NCI-H146 treated with DMSO at 0.1 percent for 48 hours (cell line): Measurements from ENCODE around the gene SNN.

Experiments used
- DNase-seq: peaks from one replicate; lab custom pipeline; 2025; ENCODE audit not compliant: unreplicated experiment; lab: John Stamatoyannopoulos, UW

The SNN gene

GRCh38 chr16:11677959-11678881 lies 10.0 kb downstream of the SNN start:
- no peak for DNase-seq

DNA sequence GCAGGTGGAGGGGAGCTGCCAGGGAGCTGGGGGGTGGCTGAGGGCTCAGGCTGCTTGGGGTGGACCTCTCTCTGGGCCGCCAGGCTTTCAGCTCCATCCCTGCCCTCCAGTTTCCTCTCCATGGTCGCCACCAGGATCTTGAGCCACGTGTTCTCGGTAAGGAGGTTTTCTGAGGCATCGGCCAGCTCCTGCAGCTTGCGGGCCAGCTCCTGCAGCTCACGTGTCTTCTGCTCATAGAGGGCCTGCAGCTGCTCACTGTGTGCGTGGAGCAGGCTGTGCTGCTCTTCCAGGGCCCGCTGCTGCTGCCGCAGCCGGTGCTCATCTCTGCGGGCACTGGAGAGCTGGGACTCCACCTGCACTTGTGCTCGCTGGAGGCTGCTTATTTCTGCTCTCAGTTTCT lies 11.0 kb downstream of the SNN start:
- DNase-seq = no peak

- DNase-seq = no peak
Observed at GRCh38 chr16:11679941-11680911, 12.0 kb downstream of the SNN start.

DNA sequence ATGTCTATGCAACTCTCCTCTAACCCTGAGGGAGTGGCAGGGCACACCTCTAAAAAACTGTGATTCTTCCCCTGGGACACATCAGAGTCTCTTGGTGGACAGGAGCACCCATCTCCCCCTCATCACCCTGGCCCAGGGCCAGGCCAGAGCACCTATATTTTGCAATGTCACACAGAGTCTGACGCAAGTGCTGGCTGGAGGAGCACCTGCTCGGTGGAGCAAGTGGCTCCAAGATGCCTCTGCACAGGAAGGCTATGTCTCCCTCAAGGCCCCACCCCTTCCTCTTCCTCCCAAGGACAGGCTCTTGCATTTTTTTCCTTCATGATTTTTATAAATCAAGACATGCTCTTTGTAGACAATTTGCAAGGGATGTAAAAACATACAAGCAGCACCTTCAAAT lies 13.3 kb downstream of the SNN start:
- no peak for DNase-seq

- DNase-seq = no peak
Observed at GRCh38 chr16:11681976-11682654, 13.9 kb downstream of the SNN start.

DNA sequence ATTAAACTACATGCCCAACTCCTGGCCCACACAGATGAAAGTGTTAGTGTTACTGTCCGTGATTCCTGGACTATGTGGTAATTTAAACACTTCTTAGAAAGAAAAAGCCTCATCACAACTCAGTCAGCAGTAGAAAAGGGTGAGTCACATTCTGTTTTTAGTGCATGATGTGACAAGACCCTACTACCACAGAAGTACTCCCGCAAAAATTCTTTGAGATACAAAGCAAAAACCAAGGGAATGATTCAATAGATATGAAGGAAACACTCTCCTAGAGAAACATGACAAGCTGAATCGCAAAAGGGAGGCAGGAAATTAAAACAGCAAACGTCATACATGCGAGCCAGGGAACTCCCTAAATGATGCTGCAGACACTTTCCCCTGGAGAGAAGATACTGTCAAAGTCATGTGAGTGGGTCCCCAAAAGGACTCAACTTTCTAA lies 14.4 kb downstream of the SNN start:
- DNase-seq = no peak

- DNase-seq = no peak
Observed at GRCh38 chr16:11683145-11683544, 14.9 kb downstream of the SNN start.

GRCh38 chr16:11684231-11685025 lies 16.2 kb downstream of the SNN start:
- no peak for DNase-seq

- no peak for DNase-seq
Observed at GRCh38 chr16:11685844-11686618, 17.8 kb downstream of the SNN start.

GRCh38 chr16:11686713-11687380 lies 18.6 kb downstream of the SNN start:
- DNase-seq = no peak

- no peak for DNase-seq
Observed at GRCh38 chr16:11687601-11688519, 19.6 kb downstream of the SNN start.

- no peak for DNase-seq
Observed at GRCh38 chr16:11688520-11688886, 20.2 kb downstream of the SNN start.

DNA sequence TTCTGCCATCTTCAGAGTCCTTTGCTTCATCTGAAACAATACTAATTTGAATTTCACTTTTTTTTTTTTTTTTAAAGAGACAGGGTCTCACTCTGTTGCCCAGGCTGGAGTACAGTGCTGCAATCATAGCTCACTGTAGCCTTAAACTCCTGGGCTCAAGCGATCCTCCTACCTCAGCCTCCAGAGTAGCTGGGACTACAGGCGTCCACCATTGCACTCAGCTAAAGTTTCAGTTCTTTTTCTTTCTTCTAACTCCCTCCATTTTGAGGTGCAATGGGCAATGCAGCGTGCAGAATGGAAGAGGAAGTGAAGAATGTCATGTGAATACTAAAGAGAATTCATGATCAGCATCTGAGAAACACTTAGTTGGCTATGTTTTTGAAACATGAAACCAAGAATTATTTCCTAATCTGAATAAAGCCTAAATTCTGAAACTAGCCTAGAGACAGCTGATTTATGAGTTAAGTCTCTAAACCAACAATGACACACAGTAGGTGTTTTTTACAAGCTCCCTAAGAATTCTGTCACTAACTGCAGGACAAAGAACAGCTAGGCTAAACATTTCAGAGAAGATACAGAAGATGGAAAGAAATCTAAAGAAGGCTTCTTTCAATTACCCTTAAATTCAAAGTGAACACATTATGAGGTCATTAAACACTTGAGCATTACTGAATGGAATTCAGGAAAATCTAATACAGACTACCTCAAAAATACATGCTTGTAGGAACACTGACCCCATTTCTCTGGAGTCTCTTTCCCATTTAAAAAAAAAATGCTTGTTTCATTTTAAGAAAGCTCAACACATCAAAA lies 21.0 kb downstream of the SNN start:
- DNase-seq = no peak

DNA sequence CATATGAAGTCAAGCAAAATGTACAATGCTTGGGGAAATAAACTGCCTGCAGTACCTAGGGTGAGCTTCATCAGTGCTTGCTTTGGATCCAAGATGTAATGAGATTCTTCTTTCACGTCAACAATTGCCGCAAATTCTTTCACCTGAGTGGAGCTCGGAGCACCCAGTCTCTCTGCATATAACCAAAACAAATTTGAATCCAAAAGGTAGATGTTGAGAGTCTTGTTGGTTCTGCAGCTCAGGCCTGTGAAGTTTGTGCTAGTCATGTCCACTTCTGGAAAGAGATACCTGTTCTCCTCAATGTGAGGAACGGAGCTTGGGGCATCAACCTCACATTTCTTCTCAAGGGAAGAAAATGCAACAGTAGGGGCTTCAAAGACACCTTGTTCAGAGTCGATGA lies 23.0 kb downstream of the SNN start:
- DNase-seq = no peak

- no peak for DNase-seq
Observed at GRCh38 chr16:11691771-11692170, 23.5 kb downstream of the SNN start.

- no peak for DNase-seq
Observed at GRCh38 chr16:11692171-11692570, 23.9 kb downstream of the SNN start.

- DNase-seq = no peak
Observed at GRCh38 chr16:11692651-11693050, 24.4 kb downstream of the SNN start.
